ENCODE measurements around the gene CDKL5.

The CDKL5 gene

DNA sequence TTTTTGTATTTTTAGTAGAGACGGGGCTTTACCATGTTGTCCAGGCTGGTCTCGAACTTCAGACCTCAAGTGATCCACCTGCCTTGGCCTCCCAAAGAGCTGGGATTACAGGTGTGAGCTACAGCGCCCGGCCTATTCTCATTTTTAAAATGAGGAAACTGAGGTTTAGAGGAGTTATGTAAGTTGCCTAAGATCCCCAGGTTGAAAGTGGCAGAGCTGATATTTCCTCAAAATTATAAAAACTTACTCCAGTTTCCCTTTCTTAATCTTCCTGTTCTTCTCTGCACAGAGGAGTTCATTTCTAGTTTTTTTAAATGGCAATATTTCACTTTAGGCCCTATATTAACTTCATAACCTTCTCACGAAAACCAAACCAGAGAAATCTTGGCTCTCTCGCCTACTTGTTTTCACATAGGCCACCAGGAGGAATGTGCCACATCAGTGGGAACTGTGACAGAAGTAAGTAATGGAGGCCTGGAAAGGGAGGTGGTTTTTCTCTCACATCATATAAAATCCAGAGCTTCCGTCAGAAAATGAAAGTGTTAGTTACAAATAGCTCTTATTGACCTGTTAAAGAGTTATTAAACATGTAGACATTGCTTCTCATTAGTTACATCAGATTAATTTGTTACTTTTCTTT lies 262.6 kb downstream of the CDKL5 start:
- DNase-seq (ENCODE audit: extremely low read depth in 1 of 2, low read depth in 1 of 2) = no peak

DNA sequence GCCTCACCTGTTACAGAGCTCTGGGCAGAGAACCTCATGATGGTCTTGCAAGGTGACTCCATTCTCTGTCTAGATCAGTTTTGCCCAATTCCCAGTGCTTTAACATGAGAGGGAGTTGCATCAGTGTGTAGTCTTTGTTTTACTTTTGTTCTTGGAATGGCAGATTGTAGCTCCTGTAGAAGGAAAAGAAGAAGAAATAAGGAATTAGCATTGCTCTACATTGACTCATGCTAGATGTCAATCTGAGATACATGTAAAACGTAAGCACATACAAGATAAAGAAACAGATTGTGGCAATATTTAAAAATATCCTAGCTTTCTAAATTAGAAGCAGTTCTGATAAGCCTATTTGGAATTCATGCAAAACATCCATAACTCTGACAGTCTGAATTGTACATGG lies 266.0 kb downstream of the CDKL5 start:
- DNase-seq (ENCODE audit: extremely low read depth in 1 of 2, low read depth in 1 of 2) = no peak

DNA sequence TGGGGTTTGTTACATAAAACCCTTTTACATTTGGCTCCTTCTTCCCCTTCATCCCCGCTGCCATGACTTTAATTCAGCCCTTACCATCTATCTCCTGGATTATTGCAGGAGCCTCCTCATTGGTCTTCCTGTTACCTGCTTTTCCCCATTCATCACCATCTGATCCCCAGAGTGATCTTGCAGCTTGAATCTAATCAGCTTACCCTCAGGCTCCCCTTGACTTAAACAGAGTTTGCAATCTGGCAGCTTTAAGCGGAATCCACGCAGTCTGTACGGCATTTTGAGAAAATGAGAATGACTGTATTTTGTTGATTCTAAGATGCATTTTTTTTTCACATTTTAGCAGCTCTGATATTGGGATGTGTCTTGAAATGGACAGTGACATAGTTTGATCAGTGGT lies 267.1 kb downstream of the CDKL5 start:
- no peak for DNase-seq (ENCODE audit: extremely low read depth in 1 of 2, low read depth in 1 of 2)

DNA sequence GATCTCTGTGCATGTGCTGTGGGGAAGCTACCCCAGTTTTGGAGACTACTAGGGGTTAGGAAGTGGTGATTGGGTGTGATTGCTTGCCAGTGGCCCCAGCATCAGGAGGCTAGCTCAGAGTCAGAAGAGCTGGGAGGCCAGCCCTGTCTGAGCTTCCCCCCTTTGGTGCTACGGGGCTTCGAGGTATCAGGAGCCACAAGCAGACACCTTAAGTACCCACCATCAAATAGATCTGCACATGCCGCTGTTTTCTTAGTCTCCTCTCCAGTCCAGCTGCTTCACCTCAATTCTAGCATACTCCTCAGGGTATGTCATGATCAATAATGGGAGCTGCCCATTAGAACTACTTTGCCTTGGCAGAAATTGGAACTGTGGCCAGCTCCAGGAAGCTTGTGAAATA lies 271.2 kb downstream of the CDKL5 start:
- DNase-seq (ENCODE audit: extremely low read depth in 1 of 2, low read depth in 1 of 2) = no peak

DNA sequence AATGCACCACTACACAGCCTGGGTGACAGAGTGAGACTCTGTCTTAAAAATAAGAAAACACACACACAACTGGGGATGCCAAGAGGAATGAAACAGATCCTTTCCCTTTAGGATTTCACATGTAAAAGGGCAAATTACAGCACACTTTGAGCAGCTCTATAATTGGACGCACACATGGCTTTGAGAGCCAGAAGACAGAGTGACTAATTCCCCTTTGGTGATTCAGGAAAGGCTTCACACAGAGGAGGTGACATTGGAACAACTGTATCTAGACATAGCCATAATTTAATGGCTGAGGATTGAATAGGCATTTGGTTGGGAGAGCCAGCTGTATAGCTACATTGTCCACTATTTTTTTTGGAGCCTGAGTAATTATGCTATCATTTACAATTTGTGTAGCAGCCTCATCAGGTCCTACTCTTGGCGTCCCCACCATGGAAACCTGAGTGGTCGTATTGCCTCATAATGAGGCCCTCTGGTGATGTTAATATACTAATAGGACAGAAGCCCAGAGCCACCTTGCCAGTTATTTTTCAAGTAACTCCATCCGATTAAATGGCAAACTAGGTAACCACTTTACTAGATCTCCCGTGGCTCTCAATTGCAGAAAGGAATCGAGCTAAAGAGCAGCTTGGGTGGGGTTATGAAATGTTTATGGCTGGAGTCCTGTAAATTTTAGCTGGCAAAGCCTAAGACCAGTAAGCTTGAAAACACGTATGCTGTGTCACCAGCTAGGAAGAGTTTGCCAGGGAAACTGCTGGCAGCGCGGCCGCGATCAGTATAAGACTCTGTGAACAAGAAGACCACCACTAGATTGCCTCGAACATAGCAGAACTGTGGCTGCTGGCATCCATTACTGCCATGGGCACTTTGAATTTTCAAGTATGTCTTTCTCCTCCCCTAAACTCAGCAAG lies 273.6 kb downstream of the CDKL5 start:
- no peak for DNase-seq (ENCODE audit: extremely low read depth in 1 of 2, low read depth in 1 of 2)

DNA sequence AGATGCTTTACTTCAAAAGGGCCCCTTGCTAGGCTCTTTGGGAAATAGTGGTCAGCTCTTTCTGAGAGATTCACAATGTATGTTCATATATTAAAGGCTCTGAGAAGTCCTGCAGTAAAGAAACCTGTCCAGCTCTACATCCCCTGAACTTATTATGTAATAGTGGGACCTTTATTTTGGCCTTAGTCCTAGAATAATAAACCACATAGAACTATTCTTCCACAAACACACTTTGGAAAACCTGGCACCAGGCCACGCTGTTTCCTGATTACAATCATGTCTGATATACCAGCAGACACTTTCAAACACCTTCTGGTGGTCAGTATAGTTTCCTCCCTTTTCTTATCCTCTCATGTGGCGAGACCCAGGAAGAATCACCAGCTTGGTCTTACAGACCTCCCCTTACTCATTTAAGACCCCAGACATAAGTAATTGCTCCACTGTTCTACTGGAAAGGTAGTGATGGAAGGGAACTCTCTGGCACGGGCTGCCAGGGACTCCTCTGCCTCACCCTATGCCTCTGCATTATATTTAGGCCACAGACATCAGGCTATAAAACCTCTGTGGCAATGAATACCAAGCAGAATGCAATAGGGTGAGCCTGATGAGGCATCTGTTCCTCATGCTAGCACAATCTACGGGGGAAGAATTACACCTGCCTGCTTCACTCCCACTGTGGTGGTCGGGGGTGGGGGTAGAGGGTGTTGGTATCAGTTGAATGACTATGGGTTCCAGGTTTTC lies 276.4 kb downstream of the CDKL5 start:
- no peak for DNase-seq (ENCODE audit: extremely low read depth in 1 of 2, low read depth in 1 of 2)

DNA sequence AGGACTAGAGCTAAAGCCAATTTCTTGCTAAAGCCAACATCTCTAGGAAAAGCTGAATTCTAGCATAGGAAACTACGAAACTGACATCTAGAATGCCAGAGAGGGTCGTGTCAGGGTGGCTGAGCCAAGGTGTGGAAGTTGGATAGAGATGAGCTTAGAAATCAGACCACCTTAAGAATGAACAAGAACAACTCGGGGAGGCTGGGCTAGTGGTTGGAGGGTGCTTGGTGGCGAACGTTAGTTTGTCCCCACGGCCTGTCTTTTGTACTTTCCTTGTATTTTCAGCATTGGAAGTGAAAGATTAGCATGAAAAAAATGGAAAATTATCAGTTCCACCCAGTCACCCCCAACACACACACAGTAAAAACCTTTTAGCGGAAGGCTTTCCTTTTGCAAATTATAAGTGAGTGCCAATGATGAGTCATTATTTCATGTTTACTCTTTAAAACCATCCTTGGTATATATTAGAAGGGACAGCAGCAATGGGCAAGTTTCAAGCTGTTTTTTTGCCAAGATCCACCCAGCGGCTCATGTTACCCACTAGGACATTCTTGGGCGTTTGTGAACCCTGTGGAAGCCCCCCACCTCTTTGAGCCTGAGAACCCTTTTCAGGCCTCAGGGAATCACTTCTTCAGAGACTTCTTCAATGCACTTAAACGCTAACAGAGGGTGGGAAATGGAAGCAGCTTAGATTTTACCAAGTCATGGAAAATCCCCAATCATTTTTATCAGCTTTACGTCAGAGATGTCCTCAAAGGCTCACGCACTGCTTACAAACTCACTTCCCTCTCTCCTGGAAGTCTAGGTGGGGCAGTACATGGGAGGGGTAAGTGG lies 277.2 kb downstream of the CDKL5 start:
- no peak for DNase-seq (ENCODE audit: extremely low read depth in 1 of 2, low read depth in 1 of 2)
